SH-SY5Y (cell line): ENCODE data around the gene NEMP2.

Experiments
- GATA2 ChIP-seq: IDR thresholded peaks from 2 replicates; pipeline ENCODE4 v1.6.1; 2011; ENCODE audit warnings: mild to moderate bottlenecking, low read depth, low read length
- GATA3 ChIP-seq: IDR thresholded peaks from 2 replicates; pipeline ENCODE4 v1.6.1; 2011; ENCODE audit warnings: low read depth, mild to moderate bottlenecking, low read length, moderate library complexity

DNA sequence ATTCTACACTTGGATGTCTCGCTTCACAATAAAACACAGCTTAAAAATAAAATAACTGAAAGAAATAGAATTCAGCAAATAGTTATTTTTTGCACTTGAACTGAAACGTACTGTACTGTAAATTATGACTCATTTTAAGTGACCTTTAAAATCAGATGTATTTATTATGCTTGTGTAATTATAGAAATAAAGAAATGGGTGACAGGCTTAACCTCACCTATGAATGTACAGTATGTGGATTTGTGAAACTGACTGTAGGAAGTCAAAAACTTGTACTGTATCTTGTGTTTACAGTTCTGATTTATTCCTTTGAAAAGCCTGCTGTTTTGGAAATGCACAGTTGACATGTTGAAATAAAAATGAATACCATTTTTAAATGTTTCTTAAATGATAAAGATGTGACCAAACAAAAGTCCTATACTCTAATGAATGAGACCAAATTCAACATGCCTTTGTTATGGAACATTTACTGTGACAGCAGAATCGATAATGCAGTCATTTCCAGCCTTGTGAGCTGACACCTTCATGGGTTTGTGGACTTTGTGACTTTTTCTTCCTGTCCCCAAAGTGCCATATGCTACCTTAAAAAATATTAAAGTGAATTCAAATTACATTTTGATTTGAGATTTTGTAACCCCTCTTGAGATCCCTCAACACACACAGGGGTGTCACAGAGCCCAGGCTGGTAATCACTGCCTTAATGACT lies 32.7 kb downstream of the NEMP2 start:
- TF ChIP-seq GATA3 (no peak), GATA2 (no peak)
